22Rv1 (cell line): Measurements from ENCODE around the gene KIAA1671.

Experiments used
- ZFX ChIP-seq: fragments of 450-650 bp; IDR thresholded peaks from 2 replicates; pipeline ENCODE4 v1.6.1; 2017; ENCODE audit warnings: antibody characterized with exemption, borderline replicate concordance
- TF ChIP-seq, protein P1 (sequence below): fragments of 450-650 bp; IDR thresholded peaks from 2 replicates; pipeline ENCODE4 v1.5.1; 2017; ENCODE audit warnings: mild to moderate bottlenecking

DNA sequence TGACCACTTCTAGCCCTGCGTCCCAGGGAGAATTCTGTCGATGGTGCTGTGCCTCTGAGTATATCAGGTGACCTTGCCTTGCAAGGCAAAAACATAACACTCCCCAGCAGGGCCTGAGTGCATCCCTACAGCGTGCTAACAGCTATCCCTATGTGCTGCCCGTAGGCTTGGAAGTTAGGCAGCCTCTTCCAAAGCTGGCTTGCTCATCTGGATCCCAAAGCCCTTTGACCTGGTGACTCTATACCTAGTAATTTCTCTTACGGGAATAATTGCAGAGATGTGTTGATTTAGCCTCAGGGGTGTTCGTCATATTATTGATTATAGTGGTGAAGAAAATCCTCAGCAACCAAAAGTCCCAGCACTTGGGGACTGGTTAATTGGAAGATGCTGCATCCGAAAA lies 214.6 kb downstream of the KIAA1671 start:
- TF ChIP-seq, protein P1, sequence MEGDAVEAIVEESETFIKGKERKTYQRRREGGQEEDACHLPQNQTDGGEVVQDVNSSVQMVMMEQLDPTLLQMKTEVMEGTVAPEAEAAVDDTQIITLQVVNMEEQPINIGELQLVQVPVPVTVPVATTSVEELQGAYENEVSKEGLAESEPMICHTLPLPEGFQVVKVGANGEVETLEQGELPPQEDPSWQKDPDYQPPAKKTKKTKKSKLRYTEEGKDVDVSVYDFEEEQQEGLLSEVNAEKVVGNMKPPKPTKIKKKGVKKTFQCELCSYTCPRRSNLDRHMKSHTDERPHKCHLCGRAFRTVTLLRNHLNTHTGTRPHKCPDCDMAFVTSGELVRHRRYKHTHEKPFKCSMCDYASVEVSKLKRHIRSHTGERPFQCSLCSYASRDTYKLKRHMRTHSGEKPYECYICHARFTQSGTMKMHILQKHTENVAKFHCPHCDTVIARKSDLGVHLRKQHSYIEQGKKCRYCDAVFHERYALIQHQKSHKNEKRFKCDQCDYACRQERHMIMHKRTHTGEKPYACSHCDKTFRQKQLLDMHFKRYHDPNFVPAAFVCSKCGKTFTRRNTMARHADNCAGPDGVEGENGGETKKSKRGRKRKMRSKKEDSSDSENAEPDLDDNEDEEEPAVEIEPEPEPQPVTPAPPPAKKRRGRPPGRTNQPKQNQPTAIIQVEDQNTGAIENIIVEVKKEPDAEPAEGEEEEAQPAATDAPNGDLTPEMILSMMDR: no peak
- no peak for TF ChIP-seq ZFX
